DMS79 treated with DMSO at 0.1 percent for 48 hours (cell line): Measurements from ENCODE around the gene ZIK1.

Experiments
- DNase-seq: peaks from one replicate; lab custom pipeline; 2025; lab: John Stamatoyannopoulos, UW

ZIK1 gene

DNA sequence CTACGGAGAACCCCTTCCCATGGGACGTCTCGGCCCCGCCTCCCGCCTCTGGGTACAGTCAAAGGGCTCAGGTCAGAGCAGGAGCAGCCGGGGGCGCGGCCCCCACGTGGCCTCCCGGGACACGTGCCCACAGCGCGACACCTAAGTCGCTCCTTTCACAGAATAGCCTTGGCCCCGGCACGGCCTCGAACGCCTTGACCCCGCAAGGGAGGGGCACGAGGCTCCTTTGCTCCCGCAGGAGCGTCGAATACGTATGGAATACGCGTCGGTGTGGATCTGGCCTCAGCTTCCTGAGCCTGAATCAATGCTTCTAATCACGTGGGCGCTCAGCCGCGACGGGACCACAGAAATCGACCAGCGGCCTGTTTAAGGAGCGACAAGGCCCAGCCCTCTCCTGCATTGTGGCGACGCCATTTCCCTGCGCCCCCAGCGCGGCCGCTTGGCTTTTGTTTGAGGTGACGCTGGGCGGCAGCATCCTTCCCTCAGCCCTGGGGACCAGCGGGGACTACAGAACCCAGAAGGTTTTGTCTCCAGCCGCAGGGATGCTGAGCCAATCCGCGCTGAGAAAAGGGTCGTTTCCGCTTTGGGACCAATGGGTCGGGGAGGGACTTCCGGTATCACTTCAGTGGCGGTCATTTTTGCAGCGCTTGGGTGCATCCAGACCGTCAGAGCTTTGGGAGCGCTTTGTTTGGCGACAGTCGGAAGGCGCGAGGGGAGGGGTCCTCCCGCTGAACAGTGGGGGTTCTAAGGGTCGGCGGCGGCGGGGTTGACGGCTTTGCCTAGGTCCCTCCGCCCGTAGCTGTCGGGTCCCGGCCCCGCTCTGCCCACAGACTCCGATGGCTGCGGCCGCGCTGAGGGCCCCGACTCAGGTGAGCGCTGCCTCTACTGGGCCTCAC is at the start of gene ZIK1:
Gene ZIK1 (plus strand): TSS at position 625 of the 896 bp plus-strand sequence. CDS start 212 bp downstream, at position 837.
- peak; percentile 93 for DNase-seq

DNA sequence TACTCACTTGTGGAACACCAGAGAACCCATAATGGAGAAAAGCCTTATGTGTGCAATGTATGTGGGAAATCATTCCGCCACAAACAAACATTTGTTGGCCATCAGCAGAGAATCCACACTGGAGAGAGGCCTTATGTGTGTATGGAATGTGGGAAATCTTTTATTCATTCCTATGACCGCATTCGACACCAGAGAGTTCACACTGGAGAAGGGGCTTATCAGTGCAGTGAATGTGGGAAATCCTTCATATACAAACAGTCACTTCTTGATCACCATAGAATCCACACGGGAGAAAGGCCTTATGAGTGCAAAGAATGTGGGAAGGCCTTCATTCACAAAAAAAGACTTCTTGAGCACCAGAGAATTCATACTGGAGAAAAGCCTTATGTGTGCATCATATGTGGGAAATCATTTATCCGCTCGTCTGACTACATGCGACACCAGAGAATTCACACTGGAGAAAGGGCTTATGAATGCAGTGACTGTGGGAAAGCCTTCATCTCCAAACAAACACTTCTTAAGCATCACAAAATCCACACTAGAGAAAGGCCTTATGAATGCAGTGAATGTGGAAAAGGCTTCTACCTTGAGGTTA is 45.9 kb upstream of the ZIK1 start:
- no peak for DNase-seq

DNA sequence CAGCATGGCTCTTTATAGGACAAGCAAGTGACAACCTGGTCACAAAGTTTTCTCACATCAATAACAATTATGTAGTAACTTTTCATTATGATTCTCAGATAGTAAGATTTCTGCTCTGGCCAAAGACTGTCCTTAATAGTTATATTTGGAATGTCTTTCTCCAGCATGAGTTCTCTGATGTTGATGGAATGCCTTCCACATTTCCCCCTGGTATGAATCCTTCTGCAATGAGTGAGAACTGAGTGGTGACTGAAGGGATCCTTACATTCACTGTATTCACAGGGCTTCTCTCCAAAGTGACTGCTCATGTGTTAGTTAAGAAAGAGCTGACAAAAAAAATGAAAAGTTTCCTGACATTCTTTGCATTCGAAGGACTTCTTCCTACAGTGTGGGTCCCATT is 37.4 kb upstream of the ZIK1 start:
- no peak for DNase-seq

DNA sequence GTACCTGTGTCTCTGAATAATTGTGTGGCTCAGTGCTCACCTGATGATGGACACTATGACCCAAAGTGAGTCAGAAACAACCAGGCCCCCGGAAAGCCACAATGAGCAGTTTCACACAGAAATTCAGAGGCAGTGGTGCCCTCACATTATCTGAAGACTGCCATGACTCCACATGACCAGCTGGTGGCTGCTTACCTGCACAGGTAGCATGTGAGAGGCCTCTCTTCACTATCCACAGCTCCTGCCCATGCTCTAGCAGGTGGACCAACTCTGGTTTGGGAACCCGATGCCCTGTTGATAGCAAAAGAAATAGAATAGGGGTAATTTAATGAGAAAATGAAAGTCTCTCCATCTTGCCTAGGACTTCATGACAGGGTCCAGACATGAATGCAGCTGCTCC is 31.5 kb upstream of the ZIK1 start:
- DNase-seq = no peak

DNA sequence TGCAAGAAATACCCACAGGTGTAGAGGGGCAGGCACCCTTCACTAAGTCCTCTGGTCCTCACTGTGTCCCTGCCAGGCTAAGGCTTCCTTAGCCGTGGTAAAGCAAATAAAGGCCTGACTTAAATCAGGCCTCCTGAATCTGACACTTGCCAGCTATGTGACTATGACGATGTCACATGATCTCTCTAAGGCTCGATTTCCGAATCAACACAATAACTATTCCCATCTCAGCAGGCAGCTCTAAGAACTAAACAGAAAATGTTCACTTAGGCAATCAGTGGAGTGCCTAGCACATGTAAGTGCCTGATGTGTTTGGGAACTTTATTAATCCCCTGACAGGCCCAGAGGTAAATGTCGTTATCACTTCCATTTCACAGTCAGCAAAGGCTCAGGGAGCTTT is 26.3 kb upstream of the ZIK1 start:
- DNase-seq = no peak

DNA sequence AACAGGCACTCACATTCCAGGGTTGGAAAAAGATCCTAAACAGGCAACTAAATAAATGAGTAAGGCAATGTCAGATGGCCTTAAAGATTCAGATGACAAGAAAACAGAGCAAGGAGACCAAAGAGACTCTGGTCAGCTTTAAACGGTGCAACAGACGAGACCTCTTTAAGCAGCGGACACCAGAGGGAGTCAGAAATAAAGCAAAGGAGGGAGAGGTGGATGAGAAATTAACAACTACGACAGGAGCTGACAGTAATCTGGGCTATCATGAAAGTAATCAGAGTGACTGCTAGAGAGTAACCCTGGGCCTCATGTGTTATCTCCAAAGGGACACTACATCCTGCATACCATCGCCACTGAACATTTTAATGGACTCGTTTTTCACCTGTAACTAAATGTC is 25.4 kb upstream of the ZIK1 start:
- DNase-seq = peak; percentile 14

DNA sequence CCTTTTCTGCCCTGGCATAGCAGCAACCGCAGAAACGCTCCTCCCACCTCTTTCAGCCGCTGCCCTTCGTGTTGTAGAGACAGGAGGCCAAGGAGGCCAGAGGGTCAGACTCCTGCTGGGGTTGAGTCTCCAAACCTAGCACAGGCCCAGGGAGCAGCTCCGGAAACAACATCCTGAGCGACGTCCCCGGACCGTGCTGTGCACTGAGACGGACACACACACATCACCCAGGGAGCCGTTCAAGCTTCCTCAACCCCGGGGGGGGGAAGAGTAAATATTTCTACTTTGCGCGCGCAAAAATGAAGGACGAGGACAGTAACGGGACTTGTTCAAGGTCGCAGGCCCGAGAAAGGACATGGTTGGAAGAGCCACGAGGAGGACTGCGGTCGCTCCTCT is 24.9 kb upstream of the ZIK1 start:
- peak; percentile 14 for DNase-seq

DNA sequence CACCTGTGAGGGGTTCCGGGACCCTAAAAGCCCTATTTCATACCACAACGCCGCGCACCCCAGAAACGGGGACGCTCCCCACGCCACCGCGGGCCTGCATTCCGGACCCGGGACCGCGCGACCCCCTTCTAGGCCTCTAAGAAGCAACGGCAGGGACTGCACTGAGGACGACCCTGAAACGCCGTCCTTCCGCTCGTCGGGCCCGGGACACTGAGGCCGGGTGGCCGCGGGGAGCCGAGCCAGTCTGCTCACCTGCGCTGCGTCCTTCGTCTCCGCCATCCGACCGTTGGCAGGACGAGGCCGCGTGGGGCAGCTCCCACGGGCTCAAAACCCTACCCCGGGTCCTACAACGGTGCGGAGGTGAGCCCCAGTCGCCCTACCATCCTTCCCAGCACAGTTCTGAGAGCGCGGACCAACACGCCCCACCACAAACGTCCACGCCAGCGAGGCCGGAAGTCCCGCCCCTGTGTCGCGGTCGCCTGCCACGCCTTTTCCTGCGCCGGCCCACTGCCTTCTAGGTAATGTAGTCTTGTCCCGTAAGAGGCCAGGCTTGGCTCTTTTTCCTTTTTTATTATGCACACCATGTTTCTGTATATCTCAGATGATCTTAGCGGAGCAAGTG is 24.4 kb upstream of the ZIK1 start, which contains the start of gene ZNF550:
Gene ZNF550 (minus strand): TSS at position 460 of the 622 bp plus-strand sequence. CDS start 181 bp downstream, at position 279.
- DNase-seq = peak; percentile 78

DNA sequence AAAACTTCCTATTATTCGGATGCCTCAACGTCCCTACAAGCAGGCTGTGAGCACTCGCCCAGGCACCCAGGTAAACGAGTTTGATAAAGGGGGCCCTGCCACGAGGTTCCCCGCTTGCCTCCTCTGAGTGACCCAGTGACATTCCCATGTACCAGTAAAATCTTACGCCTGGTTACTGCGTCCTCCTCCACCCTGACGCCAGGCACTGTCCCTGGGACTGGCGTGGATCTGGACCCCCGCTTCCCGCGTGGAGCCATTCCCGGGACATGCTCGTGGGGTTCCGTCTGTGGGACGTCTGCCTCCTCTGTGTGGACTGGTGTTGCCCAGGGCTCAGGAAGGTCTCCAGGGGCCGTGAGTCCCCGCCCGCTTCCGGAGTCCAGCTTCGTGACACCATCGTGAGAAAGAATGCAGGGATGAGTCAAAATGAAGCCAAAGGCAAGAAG is 23.9 kb upstream of the ZIK1 start:
- no peak for DNase-seq

DNA sequence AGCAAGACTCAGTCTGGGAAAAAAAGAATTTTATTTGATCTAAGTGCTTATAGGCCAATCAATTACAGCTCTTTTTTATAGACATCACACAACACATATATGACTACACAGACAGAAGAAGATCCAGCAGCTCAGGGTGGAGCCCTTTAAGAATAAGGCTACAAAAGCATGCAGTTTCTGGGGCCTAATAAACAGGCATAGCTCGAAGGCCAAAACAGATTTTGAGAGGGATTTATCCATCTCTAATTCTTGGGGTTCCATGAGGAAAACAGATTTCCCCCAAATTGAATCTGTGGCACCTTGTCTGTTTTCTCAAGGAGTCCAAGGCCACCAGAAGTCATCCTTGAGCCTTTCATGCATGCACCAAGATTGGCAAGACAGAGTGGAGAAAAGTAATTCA is 20.4 kb upstream of the ZIK1 start:
- no peak for DNase-seq

DNA sequence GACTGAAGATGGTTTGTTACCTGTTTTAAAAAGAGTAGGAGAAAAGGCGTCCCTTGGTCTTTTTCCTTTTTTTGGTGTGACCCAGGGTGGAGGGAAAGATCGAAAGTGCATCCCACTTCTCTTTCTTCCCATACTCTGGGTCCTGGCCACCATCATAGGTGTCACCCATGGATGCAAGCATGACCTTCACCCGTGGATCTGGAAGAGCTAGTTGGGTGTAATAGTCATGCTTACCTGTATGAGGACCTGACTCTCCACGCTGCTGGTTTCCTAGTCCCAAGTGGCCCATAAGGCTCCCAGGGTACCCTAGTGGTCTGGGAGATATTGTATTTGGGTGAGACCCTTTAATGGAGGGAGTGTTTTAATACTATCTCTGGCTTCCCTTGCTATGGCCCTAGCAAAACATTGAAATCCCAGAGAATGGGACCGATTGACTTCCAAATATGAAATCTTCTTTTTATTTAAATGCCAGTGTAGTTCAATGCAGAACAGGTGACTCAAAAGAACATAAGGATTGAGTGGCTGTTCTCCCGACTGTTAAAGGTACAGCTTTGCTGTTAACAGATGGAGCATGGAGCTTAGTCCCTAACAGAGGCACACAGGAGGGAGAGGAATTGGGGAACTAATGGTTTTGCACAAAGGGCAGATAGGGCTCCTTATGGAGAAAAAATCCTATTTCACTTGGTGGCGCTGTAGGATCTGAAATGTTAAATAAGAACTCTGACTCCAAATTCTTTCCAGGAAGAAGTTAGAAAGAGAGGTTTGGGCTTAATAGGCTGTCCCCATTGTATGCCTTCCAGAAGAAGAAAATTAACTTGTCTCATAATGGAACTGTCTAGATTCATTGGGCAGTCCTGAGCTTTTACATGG is 17.3 kb upstream of the ZIK1 start:
- peak; percentile 7 for DNase-seq

DNA sequence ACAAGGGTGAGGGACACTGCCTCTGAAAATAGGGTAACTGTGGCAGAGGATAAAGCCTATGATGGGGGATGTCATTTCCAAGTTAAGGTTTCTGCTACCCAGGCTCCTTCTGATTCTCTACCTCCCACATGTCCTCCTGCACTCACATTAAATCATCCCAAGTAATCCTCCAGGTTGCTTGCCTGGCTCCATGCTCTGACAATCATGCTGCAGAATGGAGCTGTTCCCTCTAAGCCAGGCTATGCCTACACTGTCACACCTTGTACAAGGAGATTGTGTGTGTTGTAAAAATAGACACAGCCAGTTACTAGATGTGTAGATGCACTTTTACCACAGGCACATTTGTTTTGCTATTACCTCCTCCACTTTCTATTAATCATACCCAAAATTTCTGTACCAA is 13.2 kb upstream of the ZIK1 start:
- DNase-seq = no peak

DNA sequence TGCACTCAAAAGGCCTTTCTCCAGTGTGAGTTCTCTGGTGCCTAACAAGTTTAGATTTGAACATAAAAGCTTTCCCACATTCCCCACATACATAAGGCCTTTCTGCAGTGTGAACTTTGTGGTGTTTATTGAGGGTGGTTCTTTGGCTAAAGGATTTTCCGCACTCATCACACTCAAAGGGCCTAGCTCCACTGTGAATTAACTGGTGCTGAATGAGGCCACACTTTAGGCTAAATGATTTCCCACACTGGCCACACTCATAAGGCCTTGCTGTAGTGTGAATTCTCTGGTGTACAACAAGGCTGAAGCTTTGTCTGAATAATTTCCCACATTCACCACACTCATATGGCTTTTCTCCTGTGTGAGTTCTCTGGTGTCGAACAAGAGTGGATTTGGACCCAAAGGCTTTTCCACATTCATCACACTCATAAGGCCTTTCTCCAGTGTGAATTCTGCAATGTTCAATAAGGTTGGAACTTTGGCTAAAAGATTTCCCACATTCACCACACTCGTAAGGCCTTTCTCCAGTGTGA is 11.5 kb upstream of the ZIK1 start:
- no peak for DNase-seq

DNA sequence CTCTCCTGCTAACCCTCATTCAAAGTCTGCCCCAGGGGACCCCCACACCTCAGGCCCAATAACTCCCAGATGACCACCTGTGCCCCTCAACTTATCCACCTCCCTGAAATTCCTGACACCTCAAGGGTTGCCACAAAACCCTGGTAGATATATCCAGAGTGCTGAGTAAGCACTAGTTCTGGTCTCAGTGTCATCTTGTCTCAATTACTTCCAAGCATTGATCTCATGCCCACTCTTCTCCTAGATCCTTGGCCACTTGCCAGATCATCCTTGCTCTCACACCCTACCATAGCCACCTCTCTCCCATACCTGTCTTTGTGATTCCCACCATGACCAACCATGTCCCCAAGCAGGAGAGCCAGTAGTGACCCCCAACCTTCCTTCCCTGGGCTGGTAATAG is 7.3 kb upstream of the ZIK1 start:
- DNase-seq = no peak

DNA sequence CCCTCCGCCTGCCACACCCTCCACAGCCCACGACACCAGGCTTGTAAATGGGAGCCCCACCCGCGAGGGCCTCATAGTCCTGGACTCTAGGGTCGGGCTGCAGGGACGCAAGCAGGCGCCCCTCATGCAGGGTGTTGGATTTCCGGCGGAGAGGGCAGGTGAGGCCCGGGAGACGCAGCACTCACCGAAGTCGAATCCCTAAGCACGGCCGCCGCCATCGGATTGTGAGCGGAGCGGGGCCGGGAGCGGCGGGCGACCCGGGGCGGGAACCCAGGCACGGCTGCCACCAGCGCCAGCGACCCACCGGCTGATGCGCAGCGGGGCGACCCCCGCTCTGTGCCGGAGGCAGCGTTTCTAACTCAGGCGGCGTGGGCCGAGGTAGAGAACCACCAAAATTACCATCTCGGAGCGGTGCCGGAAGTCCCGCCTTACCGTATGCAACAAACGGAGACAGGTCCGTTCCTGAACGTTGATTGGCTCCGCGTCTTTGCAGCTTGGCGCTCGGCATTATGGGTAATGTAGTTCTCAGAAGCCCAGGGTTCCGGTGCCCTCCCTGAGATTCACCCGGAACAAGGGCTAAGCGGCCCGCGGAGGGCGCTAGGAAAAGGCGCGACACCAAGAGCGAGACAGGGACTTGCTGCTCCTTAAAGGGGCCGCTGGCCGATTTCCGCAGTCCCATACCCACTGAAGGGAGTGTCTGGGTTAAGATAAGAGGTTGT is 5.3 kb upstream of the ZIK1 start, which contains the start of gene ZNF416:
Gene ZNF416 (minus strand): TSS at position 425 of the 719 bp plus-strand sequence. CDS start 207 bp downstream, at position 218.
- DNase-seq = peak; percentile 98

DNA sequence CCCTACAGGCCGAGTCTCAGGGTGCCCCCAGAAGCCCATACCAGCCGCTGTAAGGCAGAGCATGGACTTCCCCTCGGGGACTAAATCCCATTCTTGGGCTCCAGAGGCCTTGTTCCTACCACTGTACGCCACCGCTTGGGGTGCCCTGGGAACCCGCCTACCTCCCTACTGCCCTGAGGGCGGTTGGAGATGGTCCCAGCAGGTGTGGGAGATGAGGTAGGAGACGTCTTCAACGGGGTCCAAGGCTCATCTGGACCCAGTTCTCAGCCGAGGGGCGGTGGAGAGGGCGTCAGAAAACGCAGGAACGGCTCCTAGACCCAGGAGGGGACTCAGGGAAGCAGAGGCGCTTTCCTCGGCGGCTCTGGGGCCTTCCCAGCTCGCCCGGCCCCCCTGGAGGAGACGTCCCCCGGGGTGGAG is 833 bp upstream of the ZIK1 start:
- DNase-seq = no peak

DNA sequence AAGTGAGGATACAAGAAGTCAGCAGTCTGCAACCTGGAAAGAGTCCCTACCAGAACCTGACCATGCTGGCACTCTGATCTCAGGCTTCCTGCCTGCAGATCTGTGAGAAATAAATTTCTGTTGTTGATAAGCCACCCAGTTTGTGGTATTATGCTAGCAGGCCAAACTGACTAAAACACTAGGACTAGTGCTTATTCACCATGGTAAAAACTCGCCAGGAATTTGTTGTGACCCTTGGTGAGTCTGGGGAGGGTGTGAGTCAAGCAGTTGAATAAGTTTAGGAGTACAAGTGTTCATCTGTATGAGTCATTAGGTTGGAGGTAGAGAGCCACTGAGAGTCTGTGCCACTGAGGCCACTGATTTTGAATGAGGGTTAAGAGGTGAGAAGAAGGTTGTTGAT is 3.6 kb downstream of the ZIK1 start:
- no peak for DNase-seq

DNA sequence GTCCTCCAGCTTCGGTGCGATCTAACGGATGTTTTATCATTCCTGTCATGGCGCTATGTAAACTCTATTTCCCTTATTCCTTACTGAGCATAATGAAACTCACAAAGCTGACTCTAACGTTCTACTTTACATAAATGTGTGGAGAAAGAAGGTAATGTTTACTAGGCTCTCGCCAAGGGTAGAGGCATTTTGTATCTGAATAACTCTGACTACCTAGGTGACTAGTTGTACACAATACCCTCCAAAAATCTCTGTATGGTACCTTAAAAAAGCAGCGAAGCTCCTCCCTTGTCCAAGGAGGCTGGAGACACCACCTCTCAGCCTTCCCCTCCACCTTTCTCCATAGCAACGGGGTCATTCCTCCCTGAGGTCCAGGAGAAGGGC is 15.4 kb downstream of the ZIK1 start:
- no peak for DNase-seq

DNA sequence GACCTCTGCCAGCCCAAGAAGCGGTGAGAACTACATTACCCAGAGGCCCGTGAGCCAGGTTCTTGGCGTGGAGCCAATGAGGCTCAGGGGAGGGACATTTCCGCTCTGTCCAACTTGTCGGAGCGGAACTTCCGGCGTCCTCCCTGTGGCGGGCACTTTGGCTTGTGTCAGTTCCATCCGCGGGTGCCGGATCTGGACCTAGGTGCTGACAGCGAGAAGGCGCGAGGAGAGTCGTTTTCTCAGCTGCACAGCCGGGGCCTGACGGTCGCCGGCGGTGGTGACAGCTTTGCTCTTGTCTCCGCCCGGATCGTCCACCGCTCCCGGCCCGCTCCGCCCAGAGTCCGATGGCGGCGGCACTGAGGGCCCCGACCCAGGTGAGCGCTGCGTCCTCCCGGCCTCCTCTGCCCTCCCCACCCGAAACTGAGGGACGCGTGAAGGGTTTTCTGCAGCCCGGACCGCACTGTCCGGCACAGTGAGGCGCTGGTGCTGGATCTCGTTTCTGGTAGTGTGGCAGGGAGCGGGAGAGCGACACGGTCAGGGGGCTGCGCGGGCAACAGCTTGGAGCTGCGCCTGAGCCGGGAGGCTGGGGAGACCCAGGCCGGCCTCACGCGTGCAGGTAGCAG is 15.9 kb downstream of the ZIK1 start, which contains the start of gene ZNF530:
Gene ZNF530 (plus strand): TSS at position 125 of the 623 bp plus-strand sequence. CDS start 4,461 bp downstream, outside the sequence.
- peak; percentile 82 for DNase-seq

DNA sequence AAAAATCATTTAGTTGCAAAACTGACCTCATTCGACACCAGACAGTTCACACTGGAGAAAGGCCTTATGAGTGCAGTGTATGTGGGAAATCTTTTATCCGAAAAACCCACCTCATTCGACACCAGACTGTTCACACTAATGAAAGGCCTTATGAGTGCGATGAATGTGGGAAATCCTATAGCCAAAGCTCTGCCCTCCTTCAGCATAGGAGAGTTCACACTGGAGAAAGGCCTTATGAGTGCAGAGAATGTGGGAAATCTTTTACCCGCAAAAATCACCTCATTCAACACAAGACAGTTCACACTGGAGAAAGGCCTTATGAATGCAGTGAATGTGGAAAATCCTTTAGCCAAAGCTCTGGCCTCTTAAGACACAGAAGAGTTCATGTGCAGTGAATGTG is 23.0 kb downstream of the ZIK1 start:
- no peak for DNase-seq
